ENCODE data around the gene SMAD7.

The SMAD7 gene, protein sequence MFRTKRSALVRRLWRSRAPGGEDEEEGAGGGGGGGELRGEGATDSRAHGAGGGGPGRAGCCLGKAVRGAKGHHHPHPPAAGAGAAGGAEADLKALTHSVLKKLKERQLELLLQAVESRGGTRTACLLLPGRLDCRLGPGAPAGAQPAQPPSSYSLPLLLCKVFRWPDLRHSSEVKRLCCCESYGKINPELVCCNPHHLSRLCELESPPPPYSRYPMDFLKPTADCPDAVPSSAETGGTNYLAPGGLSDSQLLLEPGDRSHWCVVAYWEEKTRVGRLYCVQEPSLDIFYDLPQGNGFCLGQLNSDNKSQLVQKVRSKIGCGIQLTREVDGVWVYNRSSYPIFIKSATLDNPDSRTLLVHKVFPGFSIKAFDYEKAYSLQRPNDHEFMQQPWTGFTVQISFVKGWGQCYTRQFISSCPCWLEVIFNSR

DNA sequence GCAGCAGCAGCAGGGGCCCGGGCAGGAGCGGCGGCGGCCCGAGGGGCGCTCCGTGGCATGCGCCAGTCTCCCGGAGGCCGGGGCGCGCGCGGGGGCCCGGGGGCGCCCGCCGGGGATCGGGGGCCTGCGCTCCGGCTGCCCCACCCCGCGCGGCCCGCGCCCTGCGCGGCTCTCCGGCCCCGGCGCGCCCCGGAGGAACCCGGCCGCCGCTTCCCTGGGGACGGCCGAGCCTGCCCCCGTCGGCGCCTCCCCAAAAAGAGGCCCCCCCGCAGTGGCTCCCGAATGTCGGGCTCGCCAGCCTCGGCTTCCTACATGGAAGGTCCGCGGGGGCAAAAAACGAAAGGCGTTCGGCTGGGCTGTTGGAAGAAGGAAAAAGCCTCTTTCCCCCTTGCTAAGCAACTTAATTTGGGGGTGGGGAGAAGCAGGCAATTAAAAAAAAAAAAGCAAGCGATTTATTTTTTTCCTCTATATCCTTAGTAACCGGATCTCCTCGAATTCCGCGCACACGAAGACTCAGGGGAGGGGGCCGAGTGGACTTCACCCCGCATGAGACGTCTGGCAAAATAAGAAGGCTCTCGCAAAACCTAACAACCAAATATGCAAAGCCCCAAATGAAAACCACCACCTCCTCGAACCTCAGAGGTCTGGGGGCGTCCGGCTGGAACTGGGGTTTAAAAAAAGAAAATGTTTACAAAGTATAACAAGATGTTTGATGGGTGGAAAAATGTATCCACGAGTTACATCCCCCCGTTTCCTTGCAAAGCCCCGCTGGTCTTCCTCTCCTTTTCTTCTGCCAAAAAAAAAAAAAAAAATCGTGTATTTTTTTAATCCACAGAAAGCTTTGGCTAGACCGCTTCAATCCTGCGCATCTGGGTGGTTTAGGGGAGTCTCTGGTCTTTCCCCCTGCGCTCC lies at the start of gene SMAD7:
Gene SMAD7, minus strand, starts transcription at position 430 of the 912 bp plus-strand sequence. CDS start 541 bp downstream, outside the sequence.
- in situ Hi-C loops (cut with MboI; ENCODE audit: low sequenced_read_pairs): no loop called here

DNA sequence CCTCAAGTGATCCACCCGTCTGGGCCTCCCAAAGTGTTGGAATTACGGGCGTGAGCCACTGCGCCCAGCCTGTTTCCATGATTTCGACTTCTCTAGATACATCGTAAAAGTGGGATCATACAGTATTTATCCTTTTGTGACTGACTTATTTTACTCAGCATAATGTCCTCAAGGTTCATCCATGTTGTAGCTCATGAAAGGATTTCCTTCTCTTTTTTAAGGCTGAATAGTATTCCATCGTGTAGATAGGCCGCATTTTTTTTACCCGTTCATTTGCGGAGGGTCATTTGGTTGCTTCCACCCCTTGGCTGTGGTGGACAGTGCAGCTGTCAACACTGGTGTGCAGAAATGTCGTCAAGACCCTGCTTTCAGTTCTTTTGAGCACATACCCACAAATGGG lies 48.8 kb upstream of the SMAD7 start:
- in situ Hi-C loops (cut with MboI; ENCODE audit: low sequenced_read_pairs): no loop called here

DNA sequence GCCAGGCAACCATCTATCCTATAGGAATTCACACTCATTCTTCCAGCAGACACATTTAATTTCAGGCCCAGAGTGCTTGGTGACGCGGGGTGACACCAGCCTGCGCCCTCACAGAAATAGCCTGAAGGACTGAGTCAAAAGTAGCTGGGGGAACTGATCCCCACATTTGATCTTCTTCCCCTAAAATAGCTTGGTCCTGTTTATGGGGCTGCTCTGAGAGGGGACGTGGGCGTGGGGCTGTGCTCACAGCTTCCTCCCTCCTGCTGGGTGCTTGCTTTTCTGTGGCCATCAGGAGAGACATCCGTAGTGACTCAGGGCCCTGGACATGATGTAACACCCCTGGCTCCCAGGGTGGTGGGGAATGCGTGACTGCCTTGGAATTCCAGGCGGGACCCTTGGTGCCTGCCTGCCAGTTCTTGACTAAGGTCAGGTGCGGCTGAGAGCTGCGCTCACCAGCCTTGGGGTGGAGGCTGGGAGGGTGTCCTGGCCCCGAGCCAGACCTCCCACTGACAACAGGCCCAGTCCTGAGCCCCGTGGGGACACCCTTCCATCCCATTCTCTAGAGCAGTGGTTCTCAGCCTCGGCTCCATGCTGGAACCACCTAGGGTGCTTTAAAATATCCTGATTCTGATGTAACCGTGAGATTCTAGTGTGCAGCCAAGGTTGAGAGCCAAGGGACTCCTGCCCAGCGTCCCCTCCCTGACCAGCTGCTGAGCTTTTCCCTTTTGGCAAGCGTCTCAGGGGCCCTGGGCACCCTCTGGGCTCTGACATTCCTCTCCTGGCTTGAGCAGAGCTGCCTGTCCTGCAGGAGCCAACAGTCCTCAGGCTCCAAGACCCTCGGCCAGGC lies 47.4 kb upstream of the SMAD7 start:
- in situ Hi-C loops (cut with MboI; ENCODE audit: low sequenced_read_pairs): no loop called here

DNA sequence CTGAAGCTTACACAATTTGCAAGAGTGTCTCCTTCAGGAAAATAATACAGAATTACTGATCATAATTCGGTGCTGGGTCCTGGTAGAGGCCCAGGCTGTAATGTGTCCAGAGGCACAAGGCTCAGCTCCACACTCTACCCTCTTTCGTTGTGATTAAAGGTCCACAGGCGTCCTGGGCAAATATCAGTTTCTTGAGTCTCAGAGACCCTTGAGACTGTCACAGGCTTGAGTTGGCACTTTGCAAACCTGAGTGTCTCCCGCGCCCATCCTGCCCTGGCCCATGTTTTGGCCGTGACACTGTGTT lies 46.9 kb upstream of the SMAD7 start:
- in situ Hi-C loops (cut with MboI; ENCODE audit: low sequenced_read_pairs): no loop called here

DNA sequence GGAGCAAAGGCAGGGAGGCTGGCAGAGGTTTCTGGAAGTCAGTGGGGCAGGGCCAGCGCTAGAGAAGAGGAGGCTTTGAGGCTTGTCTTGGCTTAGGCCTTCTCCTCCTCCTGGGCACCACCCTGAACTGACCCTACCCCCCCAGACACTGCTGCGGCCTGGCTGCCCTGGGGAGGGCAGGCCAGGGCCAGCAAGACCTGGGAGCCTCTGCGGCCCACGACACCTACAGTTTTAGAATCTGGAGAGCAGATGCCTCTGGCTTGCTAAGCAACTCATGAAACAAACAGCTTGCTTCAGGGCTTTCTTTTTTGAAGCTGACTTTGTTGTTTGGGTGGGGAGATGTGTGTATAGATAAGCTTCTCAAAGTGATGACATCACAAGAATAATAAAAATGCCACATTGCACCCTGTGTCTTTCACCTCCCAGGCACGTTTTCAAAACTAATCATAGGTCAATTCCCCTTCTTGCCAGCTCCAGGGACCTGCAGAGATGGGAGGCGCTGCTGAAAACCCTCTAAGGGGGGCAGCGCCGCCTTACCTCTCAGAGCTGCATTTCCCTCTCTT lies 46.2 kb upstream of the SMAD7 start:
- in situ Hi-C loops (cut with MboI; ENCODE audit: low sequenced_read_pairs): no loop called here

DNA sequence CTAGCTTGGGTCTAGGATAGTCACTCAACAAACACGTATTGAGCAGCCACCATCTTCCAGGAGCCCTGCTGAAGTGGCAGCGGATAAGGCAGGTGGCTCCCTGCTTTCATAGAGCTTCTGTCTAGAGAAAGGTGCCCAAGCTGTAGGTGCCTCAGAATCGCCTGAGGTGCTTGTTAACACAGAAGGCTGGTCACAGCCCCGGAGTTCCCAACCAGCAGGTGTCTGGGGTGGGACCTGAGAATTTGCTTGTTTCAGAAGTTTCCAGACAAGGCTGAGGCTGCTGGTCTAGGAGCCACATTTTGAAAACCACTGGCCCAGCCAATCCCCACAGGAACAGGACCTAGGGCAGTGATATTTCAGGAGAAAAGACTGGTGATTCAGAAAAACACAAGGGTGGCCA lies 45.3 kb upstream of the SMAD7 start:
- in situ Hi-C loops (cut with MboI; ENCODE audit: low sequenced_read_pairs): no loop called here

DNA sequence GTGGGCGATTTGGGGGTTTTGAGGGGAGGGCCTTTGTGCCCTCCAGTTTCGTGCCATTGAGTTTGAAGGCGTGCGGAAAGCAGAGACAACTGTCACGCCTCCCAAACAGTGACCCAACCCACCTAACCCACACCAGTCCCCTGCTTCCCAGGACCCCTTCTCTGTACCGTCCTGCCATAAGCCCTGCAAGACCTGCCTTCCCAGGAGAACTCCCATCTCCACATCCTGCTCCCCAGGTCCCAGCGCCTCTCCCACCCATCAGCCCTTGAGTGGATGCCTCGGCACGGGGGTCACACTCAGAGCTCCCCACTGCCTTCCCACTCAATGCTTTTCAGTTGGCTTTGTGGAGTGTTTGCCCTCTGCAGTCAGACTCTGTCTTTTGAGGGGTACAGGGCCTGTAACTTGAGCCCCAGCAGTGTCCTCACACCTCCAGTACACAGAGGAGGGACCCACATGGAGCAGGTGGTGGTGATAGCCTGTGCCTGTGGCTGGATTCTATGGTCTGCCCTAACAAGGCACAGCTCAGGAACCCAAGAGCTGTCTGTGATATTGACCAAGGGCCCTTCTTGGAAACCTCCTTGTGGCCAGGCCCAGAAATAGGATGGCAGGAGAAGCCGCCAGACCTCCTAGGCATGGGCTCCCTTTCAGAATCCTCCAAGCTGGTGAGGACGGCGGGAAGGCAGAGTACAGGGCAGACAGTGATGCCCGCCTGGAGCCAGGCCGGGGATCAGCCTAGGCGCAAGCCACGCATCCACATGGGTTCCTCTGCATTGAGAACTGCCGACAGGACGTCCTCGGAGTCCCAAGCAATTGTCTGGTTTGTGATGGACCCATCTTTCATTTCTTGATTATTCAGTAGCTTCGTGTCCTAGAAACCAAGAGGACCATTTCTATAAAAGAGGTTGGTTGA lies 44.4 kb upstream of the SMAD7 start:
- in situ Hi-C loops (cut with MboI; ENCODE audit: low sequenced_read_pairs): no loop called here

DNA sequence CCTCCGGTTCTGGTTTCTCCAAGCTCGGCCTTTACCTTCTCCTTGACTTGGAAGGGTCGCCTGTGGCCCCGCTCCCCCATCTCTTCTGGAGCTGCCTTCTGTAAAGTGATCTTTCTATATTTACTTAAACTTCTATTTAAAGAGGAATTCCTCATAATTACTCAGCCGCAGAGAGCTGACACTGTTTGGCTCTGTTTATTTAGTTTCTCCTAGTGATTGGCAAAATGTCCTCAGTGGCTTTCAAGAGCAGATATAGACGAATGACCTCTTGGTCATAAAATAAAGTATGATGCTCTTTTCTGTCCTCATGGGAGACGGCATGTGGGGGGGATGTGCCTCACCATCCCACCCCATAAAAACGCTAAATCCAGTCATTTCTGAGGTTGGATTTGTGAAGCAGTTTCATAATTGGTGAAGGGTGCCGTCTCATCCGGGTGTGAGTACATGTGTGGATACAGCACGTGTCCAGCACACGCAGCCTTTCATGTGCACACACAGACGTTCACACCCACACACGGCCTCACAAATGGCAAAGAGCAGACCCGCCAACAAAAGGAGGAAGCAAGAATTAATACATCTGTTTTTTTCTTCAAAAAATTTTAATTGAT lies 43.4 kb upstream of the SMAD7 start:
- in situ Hi-C loops (cut with MboI; ENCODE audit: low sequenced_read_pairs): no loop called here

DNA sequence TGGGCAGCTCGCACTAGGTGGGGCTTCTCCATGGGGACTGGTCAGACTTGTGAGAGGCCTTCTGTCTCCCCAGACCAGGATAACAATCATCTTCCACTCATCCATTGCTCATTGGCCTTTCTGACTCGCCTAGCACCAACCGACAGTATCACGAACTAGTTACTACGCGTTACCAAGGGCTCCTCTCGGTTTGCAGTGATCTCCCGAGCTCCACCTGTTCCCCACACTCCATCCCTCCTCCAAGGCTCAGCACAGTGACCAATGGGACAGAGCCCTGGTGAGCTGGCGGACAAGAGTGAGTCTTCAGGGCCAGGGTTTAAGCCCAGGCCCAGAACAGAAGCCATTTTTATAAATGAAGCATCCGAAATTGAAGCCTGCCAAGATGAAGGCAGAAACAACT lies 42.8 kb upstream of the SMAD7 start:
- in situ Hi-C loops (cut with MboI; ENCODE audit: low sequenced_read_pairs): no loop called here

DNA sequence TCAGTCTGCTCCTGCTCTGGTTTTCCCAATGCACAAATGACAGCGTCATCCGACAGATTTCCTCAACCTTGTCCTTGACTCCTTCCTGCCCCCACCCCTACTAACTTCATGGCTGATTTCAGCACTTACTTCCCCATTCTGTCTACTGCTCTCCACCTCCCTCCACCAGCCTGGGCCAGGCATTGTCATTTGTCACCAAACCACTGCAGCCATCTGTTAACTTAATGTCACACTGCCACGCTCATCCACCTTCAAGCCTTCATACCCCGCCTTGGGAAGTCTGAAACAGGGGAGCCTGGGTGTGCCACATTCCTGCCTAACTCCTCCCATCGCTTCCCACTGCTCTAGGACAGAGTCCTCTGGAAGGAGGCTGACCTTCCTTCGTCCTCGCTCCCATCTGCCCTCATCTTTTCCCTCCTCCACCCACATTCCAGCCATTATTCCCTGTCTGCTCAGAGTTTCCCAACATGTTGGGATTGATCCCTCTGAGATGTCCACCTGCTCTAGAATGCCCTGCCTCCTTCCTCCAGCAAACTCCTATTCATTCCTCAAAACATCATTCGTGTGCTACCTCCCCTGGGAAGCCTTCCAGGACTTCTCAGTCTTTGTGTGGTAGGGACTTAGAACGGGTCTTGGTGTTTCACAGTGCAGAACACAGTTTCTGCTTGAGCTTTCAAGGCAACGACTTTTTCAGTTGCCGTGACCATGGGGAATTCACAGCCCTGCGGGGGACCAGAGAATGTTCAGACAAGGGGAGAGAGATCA lies 42.2 kb upstream of the SMAD7 start:
- in situ Hi-C loops (cut with MboI; ENCODE audit: low sequenced_read_pairs): no loop called here

DNA sequence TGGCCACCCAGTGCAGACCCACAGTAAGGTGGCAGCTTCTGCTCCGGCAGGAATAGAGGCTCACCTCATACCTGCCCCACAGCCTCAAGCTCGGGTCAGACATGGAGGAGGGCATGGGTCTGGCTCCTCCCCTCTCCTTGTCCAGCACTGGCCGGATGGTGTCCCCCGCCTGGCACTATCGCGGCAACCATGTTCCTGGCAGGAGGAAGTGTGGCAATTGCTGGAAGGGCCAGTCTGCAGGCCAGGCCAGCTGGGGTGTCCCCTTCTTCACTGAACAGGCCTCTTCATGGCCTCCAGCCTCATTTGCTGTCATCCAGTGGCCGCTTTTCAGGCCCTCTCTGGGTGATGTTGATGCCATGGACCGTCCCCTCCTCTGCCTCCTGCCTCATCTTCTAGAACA lies 41.4 kb upstream of the SMAD7 start:
- in situ Hi-C loops (cut with MboI; ENCODE audit: low sequenced_read_pairs): no loop called here

DNA sequence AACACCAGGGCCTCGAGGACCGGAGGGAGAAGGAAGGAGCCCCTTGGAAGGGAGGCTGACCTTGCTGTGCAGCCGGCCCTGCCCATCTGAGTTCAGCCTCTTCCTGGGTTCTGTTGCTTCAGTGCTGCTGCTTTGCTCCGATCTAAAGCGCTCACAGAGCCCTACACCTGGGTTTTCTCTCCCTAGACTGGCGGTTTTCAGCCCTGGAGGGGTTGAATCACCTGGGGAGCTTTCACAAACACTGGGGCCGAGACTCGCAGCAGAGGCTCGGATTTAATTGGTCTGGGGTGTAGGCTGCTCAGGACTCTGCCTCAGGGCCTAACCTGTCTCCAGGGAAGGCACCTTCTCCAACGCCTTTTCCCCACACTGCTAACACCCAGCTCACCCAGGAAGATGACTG lies 40.9 kb upstream of the SMAD7 start:
- in situ Hi-C loops (cut with MboI; ENCODE audit: low sequenced_read_pairs): no loop called here

DNA sequence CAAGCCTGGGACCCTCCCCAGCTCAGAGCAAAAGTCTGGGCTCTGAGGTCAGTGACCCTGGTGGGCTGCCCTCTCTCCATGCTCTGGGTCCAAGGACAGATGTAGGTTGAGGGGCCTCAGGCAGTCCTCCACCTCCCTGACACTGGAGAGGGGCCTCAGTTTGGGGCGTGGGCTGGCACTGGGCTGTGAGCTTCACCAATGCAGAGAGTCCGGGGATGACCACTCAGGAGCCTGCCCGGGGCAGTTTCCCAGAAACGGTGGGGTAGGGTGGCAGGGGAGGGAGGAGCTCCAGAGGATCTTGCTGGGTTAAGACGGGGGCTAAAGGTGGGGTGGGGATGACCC lies 40.5 kb upstream of the SMAD7 start:
- in situ Hi-C loops (cut with MboI; ENCODE audit: low sequenced_read_pairs): no loop called here

DNA sequence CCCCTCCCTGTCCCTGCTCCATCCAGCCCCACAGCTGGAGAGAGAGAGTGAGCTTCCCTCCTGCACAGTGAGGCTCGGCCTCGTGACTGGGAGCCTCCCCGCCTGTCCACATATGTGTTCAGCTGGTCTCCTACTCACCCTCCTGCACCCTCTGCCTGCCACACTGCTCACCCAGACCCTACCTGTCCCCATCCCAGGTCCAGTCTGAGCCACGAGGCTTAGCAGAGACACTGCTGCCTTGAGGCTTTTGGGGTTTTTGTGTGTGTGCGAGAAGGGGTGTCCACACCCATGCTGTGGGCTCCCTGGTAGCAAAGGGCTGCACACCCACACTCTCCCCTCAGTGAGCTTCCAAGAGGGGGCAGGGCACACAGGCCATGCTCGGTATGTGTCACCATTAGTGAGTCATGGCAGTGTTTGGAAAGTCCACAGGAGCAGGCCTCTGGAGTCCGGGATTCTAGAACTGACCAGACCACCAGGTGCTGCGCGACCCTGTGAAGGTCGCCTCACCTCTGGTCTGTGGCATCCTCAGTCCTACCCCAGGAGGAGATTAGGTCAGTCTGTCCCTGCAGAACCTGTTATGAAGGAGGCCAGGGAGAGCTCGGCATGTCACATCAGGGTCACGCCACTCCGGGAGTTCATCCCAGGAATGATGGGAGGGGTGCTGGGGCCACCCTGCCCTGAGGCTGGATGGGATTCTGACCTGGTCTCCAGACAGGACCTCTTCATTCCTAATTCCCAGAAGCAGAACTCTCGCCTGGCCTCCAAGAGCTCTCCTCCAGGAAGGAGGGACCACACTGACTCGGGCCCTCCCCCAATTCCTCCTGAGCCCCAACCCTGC lies 39.9 kb upstream of the SMAD7 start:
- in situ Hi-C loops (cut with MboI; ENCODE audit: low sequenced_read_pairs): no loop called here

DNA sequence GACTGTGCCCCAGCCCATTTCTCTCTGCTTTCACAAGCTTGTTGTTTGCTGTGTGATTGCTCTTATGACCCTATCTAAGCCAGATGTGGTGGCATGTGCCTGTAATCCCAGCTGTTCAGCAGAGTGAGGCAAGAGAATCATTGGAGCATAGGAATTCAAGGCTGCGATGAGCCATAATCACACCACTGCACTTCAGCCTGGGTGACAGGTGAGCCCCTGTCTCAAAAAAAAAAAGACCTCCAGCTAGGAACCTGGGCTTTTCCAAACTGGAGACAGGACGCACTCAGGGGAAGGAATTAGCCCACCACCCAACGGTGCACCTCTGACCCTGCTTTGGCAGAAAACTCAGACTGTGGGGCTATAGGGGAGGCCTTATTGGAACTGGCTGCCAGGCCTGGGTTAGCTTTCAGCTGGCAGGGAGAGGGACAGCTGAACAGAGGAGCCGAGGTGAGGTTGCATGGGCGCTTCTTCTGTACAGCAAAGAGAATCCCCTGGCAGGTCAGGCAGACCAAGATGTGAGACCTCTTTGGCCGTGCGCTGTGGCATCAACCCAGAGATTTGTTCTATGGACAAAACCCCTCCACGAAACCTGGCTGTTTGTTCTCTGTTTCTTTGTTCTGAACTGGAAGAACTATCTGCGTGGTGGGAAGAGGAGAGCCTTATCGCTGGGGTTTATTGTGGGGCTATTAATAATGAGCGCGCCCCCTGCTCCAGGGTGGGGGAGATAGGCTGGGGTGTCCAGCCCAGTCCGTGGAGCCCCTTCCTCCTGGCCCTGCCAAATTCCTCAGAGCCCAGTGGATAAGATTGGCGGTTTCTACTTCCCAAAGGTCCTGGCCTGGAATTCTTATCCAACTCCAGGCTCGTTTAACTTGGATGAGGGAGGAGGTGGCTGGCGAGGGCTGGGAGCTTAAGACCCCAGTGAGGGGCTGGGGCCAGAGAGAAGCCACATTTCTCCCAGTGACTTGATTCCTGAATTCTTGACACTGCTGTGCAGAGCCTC lies 38.8 kb upstream of the SMAD7 start:
- in situ Hi-C loops (cut with MboI; ENCODE audit: low sequenced_read_pairs): no loop called here

DNA sequence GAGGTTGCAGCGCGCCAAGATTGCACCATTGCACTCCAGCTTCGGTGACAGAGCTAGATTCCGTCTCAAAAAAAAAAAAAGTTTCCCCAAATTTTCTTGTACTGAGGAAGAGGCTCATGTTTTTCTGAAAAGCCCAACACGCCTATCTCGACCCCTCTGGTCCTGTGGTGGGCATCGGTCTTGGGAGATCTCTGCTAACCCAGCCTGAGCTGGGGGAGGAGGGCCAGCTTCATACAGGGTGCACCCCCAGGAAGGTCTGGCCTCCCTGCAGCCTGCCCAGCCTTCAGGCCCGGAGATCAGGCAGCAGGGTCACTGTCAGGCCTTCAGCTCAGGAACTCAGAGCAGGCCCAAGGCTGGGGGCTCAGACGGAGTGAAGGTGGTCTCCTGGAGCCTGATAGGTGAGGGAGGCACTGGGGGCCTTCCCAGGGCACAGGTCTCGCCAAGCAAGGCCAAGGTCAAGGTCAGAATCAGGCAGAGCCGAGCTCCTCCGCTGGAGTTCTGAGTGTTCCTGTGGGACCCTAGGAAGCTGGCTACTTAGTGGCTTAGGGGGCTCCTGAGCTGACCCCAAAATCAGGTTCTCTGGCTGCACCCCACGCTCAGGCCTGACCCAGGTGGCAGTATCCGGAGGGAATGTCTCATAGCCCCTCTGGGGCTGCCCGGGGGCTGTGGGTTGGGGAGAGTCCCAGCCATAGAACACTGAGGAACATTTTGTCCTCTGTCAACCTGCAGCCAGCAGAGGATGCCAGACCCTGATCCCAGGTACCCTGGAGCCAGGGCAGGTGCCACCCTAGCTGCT lies 37.9 kb upstream of the SMAD7 start:
- in situ Hi-C loops (cut with MboI; ENCODE audit: low sequenced_read_pairs): no loop called here

Data from hTERT RPE-1 (cell line).